ENCODE data around the gene YAF2.

Gene YAF2, protein sequence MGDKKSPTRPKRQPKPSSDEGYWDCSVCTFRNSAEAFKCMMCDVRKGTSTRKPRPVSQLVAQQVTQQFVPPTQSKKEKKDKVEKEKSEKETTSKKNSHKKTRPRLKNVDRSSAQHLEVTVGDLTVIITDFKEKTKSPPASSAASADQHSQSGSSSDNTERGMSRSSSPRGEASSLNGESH

DNA sequence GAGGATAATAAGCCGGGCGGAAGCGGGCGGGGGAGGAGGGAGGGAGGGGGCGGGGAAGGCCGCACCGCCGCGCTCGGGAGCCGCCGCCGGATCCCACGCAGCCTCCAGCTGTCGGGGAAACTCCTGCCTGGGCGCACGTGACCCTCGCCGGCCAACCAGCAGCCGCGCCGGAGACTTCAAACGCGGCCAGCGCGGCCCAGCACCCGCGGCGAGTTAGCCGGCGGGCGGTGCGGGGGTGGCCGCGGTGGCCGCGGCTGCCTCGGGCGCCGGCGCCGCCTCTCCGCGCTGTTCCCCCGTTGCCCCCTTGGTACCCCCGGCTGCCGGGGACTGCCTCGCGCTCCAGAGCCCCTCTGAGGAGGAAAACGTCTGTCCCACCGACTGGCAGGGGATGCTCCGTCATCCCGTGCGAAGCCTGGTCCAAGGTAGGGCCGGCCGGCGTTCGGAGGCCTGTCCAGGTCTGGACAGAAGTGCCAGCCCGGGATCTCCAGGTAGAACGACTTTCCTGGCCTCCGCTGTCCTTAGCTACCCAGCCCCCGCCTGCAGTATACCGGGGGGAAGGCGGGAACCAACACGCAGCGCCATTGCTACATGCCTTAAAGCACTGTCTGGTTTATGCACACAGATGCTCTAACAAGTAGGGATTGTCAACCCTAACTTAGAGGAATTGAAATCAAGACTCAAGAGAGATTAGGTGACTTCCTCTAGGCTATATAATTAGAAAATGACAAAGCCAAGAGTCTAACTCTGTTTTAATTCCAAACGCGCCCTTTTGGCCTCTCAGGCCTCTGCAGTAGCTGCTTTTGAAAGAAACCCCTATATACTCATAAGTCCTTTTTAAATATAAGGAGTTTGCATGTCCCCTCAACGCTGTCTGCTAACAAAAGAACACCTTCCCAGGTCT lies at the start of gene YAF2:
YAF2 (minus strand) TSS at position 9 of the 901 bp plus-strand sequence. CDS start 68 bp downstream, outside the sequence.
- in situ Hi-C loops (cut with MboI; ENCODE audit: low sequenced_read_pairs), result no loop called here

DNA sequence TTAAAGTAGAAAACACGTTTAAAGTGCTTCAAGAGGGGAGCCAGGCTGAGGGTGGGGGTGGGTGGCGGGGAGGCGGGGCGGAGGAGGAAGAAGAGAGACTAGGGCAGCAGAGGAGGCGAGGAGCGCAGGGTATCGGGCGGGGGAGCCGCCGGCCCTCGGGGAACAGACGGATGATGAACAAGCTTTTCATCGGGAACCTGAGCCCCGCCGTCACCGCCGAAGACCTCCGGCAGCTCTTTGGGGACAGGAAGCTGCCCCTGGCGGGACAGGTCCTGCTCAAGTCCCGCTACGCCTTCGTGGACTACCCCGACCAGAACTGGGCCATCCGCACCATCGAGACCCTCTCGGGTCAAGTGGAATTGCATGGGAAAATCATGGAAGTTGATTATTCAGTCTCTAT lies 48.7 kb upstream of the YAF2 start:
- in situ Hi-C loops (cut with MboI; ENCODE audit: low sequenced_read_pairs), result no loop called here

DNA sequence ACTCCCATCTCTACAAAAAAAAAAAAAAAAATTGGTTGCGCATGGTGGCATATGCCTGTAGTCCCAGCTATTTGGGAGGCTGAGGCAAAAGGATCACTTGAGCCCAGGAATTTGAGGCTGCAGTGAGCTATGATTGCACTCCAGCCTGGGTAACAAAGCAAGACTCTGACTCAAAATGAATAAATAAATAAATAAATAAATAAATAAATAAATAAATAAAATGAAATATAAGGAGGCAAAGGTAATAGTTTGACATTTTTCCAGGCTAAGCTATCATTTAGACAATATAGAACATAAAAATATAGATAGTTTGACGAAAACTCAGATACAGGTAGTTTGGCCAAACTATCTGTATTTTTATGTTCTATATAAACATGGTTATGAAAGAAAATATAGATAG lies 47.4 kb upstream of the YAF2 start:
- in situ Hi-C loops (cut with MboI; ENCODE audit: low sequenced_read_pairs), result no loop called here

DNA sequence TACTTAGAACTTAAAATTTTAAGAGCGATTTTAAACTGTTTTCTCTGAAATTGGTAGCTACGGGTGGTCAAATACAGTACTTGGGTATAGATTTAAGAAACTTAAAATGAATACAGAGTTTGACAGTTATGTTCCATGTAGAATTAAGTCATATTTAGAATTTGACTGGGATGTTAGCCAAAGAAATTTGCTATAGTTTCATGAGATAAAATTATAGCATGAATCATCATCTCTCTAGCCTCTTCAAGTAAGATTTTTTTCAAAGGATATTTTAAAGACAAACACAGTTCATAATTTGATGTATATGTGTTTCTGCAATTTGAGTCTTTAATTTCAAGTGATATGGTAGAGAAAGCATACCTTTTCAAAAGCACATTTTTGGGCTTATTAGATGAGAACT lies 46.8 kb upstream of the YAF2 start:
- in situ Hi-C loops (cut with MboI; ENCODE audit: low sequenced_read_pairs), result no loop called here

DNA sequence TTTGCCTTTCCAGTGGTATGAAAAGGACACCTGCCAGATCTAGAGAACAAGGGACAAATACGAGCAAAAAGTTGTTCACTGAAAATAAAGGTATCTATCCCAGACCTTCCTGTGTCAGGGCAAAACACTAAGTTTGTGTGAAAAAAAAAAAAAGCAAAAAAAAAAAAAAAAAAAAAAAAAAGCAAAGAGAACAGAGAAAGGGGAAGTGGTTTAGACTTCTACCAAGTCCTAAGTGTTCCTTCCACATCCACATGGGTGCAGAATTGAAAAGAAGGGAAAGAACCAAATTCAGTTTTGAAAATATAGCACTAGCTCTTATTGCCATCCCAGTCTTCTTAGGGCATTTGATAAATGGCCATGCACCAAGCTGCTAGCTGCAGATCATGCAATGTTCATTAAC lies 46.1 kb upstream of the YAF2 start:
- in situ Hi-C loops (cut with MboI; ENCODE audit: low sequenced_read_pairs), result no loop called here

DNA sequence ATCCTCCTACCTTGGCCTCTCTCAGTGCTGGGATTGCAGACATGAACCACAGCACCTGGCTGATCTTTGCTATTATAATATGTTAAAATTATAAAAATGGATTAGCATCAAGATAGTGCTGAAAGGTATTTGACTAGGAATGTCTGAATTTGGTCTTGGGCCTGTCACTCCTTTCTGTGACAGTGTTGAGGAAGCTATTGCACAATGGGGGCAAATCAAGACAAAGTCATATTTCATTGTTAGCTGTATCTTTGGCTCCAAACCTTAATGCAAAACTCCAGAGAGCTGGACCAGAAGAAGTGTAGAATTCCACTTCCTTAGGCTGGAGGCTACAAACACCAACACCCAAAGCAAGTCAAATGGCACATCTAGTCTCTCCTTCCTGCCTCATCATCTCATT lies 45.7 kb upstream of the YAF2 start:
- in situ Hi-C loops (cut with MboI; ENCODE audit: low sequenced_read_pairs), result no loop called here

DNA sequence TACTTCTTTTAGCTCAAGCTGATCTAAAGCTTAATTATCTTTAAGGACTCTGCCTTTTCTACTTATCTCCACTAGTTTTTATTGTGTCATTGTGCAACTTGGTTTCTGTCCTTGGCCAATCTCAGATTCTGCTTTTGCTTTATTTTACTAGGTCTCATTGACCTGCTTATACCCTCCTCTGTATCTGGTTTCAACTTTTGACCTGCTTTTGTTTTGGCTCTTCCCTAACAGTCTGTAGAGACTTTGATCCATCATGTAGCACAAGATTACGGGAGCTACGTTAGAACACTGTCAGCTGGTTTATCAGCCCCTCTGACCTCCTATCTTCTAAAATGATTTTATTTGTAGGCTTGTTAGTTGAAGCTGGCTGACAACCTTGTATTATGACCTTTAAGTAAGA lies 44.2 kb upstream of the YAF2 start:
- in situ Hi-C loops (cut with MboI; ENCODE audit: low sequenced_read_pairs), result no loop called here

DNA sequence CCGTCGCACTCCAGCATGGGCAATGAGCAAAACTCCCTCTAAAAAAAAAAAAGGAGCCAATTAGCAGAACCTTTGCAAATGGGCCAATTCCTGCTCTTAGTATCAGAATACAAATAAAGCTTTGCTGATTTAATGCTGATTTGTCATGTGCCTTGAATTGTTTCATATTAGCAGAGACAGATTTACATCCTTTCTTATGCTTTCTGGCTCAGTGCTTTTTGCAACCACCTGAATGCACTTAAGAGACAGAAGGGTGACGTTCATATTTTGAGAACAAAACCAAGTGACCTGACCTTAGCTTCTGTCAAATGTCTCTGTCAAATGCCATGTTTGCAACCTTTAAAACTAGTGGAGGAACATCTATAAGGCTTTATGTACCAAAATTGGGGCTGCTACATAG lies 43.8 kb upstream of the YAF2 start:
- in situ Hi-C loops (cut with MboI; ENCODE audit: low sequenced_read_pairs), result no loop called here

DNA sequence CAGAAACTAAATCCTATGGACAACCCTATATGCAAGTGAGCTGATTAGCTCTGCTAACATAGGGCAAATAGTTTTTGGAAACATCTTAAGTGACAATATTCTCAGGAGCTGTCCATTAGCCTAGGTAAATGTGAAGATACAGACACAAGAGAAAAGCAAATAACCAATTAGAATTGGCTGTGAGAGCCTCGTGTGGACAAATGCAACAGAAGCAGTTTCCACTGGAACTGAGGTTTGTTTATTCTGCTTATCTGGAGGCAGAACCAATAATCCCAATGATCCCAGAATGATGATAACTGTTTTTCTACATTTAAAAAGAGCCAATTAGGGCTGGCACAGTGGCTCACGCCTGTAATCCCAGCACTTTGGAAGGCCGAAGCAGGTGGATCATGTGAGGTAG lies 43.2 kb upstream of the YAF2 start:
- in situ Hi-C loops (cut with MboI; ENCODE audit: low sequenced_read_pairs), result no loop called here

DNA sequence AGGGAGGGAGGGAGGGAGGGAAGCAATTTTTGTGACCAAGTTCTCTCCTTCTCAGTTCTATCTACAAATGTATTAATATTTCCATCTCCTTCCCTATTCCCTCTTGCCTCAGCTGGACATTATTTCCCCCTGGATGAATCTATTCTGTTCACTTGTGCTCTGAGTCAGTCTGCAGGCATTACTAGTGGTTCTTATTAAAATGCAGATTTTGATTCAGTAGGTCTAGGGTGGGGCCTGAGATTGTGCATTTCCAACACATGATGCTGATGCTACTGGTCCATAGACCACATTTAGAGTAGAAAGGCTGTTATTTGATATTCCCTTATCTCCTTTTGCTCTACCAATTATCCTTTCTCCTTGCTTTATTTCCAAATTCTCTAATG lies 40.1 kb upstream of the YAF2 start:
- in situ Hi-C loops (cut with MboI; ENCODE audit: low sequenced_read_pairs), result no loop called here

DNA sequence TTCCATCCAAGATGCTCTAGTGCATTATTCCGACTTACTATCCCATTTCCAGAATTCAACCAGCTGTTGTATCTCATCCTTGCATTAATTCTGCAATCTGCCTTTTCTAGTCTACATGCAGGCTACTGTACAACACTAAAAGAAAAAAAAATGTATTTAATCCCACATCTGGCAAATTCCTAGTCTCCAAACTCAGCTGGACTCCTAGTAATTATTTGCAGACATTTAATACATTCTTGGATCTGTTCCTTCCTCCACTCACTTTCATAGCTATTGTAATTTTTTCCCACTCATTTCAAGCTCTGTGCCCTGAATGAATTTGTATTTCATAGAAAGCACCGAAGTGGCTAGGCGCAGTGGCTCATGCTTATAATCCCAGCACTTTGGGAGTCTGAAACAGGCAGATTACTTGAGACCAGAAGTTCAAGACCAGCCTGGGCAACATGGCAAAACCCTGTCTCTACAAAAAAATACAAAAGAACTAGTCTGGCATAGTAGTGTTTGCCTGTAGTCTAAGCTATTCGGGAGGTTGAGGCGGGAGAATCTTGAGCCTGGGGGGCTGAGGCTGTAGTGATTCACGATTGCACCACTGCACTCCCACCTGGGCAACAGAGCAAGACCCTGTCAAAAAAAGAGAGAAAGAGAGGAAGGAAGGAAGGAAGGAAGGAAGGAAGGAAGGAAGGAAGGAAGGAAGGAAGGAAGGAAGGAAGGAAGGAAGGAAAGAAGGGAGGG lies 39.5 kb upstream of the YAF2 start:
- in situ Hi-C loops (cut with MboI; ENCODE audit: low sequenced_read_pairs), result no loop called here

DNA sequence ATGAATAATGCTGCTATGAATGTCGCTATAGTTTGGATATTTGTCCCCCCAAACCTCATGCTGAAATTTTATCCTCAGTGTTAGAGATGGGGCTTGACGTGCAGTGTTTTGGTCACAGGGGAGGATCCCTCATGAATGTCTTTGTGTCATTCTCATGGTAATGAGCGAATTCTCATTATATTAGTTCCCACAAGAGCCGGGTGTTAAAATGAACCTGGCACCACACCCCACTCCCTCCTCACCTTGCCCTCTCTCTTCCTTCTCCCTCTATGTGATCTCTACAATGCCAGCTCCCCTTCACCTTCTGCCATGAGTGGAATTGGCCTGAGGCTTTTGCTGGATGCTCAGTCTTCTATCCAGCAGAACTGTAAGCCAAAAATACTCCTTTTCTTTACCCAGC lies 37.5 kb upstream of the YAF2 start:
- in situ Hi-C loops (cut with MboI; ENCODE audit: low sequenced_read_pairs), result no loop called here

DNA sequence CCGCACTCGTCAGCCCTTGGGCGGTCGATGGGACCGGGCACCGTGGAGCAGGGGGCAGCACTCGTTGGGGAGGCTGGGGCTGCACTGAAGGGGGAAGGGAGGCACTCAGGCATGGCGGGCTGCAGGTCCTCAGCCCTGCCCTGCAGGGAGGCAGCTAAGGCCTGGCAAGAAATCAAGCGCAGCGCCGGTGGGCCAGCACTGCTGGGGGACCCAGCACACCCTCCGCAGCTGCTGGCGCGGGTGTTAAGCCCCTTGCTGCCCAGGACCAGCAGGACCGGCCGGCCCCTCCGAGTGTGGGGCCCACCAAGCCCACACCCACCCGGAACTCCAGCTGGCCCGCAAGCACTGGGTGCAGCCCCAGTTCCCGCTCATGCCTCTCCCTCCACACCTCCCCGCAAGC lies 35.7 kb upstream of the YAF2 start:
- in situ Hi-C loops (cut with MboI; ENCODE audit: low sequenced_read_pairs), result no loop called here

DNA sequence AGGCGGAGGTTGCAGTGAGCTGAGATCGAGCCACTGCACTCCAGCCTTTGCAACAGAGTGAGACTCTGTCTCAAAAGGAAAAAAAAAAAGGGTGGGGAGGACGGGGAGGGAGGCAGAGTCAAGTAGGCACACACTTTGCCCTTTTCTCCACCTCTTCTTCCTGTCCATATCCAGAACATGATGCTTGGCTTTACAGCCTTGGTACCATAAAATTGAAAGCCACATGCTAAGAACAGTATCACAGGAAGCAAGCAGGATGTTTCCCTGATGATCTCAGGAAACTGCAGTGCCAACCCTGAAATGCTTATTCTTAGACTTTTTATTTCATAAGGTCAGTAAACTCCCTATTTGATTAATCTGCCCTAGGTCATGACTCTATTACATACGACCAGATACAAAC lies 32.5 kb upstream of the YAF2 start:
- in situ Hi-C loops (cut with MboI; ENCODE audit: low sequenced_read_pairs), result no loop called here

DNA sequence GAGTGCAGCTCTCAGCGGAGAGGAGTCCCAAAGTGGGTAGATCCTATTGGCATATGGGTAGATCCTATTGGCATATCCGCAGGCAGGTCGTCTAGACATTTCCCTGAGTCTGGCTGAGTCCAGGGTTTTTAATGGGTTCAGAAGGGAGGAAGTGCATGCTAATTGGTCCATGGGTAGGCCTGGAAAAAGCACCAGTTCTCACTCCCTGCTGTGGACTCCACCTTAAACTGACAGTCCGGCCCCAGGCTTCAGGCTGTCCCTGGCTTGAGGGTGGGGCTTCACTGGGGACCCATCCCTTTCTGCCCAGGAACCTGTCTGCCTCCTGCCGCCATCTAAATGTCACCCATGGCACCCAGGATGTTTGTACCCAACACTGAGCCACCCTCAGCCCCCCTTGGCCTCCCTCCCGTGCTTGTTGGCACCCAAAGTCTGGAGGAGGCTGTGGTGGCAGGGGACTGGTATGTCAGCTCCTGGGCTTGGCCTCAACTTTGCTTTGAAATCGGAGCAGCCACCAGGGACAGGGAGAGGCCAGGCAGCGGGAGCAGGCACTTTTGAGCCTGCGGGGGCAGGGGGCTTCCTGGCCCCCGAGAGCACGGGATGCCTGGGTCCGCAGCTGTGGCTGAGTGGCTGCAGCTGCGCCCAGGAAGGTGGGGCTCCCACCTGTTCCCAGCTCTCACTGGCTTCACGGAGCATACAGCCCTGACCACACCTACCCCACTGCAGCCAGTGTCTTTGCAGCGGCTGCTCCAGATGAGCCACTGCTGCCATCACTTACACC lies 29.6 kb upstream of the YAF2 start:
- in situ Hi-C loops (cut with MboI; ENCODE audit: low sequenced_read_pairs), result no loop called here

DNA sequence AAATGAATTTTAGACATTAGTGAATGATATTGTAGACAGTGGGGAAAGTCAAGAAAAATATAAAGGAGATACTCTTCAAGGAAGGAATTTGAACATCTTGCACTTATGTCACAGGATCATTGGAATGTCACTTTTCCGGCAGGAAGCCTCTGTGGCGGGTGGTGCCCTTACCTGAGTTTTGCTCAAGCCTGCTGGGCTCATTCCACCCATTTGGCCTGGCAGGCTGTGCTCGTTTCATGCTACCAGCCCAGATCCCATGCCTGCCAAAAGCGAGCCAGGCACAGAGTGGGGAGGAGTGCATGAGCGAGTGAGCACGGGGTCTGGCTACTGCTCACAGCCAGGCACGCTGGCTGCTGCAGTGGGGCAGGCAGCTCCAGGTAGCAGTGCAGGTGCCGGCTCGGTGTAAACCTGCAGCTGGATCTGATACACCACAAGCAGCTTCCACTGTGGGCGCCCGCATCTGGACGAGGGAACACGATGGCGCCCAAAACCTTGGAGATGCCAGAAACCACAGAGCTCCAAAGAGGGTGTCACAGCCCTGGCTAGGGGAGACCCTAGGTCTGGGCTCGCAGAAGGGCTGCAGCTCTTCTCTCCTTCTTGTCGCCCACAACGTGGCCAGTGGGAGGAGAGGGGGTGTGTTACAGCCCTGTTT lies 28.7 kb upstream of the YAF2 start:
- in situ Hi-C loops (cut with MboI; ENCODE audit: low sequenced_read_pairs), result no loop called here

DNA sequence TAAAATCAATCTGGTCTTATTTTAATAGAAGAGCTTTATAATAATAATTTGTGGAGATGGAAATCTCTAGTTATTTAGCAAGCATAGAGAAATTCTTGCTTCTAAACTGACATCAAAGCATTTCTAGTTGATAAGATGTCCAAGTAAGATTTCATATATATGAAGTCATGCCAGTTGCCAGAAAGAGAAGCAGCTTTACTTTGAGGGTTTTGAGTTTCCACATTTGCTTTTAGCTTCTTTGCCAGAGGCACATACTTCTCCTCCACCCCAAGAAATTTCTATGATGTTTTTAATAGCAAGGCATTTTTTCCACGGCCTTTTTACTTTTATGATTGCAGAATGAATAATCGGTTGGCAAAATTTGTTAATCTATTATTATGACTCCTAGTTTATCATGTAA lies 24.2 kb upstream of the YAF2 start:
- in situ Hi-C loops (cut with MboI; ENCODE audit: low sequenced_read_pairs), result no loop called here

DNA sequence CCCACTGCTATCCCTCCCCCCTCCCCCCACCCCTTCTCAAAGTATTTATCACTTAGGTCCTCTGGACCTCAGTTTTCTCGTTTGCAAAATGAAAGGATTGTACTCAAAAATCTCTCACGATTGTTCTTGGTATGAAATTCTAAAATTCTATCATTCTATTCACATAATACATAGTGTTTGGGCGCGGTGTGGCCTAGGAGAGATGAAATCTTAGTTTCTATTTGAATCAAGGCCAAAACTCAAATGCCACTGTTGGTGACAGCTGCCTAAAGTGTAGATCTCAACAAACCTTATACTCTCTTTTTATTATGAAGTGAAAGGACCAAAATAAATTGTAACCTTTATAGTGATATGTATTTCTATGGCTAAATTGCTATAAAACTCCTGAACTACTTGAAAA lies 23.7 kb upstream of the YAF2 start:
- in situ Hi-C loops (cut with MboI; ENCODE audit: low sequenced_read_pairs), result no loop called here

DNA sequence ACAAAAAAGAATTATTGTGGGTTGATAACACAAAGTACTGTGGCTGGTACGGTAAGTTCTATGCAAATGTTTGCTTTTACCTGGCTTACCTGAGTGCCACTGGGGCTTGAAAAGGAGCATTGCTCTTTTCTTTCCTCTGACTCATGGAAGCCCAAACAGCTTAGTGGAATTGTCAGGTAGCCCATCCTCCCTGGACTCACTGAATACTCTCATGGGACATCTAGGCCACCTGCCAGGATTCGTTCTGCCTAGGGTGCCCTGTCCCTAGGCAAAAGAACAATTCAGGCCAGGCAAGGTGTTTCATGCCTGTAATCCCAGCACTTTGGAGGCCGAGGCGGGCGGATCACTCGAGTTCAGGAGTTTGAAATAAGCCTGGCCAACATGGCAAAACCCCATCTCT lies 22.5 kb upstream of the YAF2 start:
- in situ Hi-C loops (cut with MboI; ENCODE audit: low sequenced_read_pairs), result no loop called here

DNA sequence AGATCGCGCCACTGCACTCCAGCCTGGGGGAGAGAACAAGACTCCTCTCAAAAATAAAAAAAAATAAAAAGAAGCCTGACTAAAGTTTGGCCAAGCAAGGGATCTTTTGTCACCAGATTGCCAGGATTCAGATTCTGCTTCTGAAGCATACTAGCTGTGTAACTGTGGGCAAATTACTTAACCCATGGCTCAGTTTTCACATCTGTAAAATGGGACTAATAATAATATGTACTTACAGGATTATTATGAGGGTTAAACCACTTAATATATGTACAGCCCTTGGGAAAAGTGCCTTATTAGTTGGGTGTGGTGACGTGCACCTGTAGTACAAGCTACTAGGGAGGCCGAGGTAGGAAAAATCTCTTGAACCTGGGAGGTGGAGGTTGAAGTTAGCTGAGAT lies 21.7 kb upstream of the YAF2 start:
- in situ Hi-C loops (cut with MboI; ENCODE audit: low sequenced_read_pairs), result no loop called here

DNA sequence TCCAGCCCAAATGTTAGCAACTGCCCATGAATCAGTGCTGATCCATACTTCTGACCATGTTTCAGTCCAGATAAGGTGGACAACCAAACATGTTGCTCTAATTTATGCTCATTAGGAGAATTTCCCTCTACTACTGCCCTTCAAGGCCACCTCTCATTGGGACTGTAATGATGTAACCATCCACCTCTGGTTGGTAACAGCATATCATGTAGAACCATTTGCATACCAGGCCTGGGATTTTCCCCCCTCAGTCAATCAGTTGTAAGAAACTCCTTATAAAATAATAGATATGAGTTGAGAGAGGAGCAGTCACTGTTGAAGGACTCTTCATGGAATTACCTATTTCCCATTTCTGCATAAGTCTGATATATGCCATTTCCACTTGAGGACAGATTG lies 17.8 kb upstream of the YAF2 start:
- in situ Hi-C loops (cut with MboI; ENCODE audit: low sequenced_read_pairs), result no loop called here

Data from HL-60/S4 treated with retinoic acid at 250 ng/mL for 4 days and 3 days (cell line).